IMR-90 (cell line): ENCODE measurements around the gene OR8B4. TPM values are rescaled to one million over a fixed set of nuclear protein-coding genes. Genes with fewer than 3 reads are reported as not detected.

ENCODE experiments used
- ATAC-seq: fragments of 200-7000 bp; cut with Tn5 transposase; 2 replicates; pipeline ENCODE4 v1.9.1; 2020; ENCODE audit warnings: low read depth, mild to moderate bottlenecking, moderate library complexity
- BruUV-seq: library from RNA; stranded (reverse); fragments of 400-500 nt; replicated peaks from 2 replicates; lab custom pipeline; 2021; lab: Mats Ljungman, UMichigan
- CTCF ChIA-PET: fragments of 300-600 bp; formaldehyde crosslinking; extraction: SDS; loops from one replicate; lab custom pipeline; 2021; ENCODE audit warnings: antibody characterized with exemption; lab: Yijun Ruan, JAX
- POLR2A ChIA-PET: fragments of 300-600 bp; sonication (Branson Sonifier 250); formaldehyde crosslinking; loops from one replicate; lab custom pipeline; 2022; ENCODE audit warnings: antibody characterized with exemption; ENCODE audit not compliant: unreplicated experiment; lab: Charles Lee
- DNase-seq: peaks from one replicate; pipeline ENCODE4 v3.0.0; 2013
- H2AFZ ChIP-seq: replicated peaks from 2 replicates; pipeline ENCODE3; 2013; ENCODE audit warnings: low read length, mild to moderate bottlenecking; ENCODE audit not compliant: poor library complexity
- H2AK5ac ChIP-seq: 2 replicates; pipeline ENCODE4 v1.6.1; 2013; ENCODE audit warnings: low read depth, low read length, inconsistent platforms
- H2AK9ac ChIP-seq: replicated peaks from 2 replicates; pipeline ENCODE3; 2013; ENCODE audit warnings: mild to moderate bottlenecking, low read depth, low read length, moderate library complexity; ENCODE audit not compliant: poor library complexity
- H2BK120ac ChIP-seq: 2 replicates; pipeline ENCODE4 v1.6.1; 2013; ENCODE audit warnings: low read depth, low read length, inconsistent platforms
- H2BK15ac ChIP-seq: 3 replicates; pipeline ENCODE4 v1.6.1; 2013; ENCODE audit warnings: low read depth, low read length, inconsistent platforms
- H2BK20ac ChIP-seq: 2 replicates; pipeline ENCODE4 v1.6.1; 2013; ENCODE audit warnings: low read depth, mild to moderate bottlenecking, inconsistent platforms, low read length, moderate library complexity
- H2BK5ac ChIP-seq: 2 replicates; pipeline ENCODE4 v1.6.1; 2013; ENCODE audit warnings: mild to moderate bottlenecking, low read depth, low read length, inconsistent platforms; ENCODE audit not compliant: poor library complexity, severe bottlenecking
- H3K14ac ChIP-seq: replicated peaks from 2 replicates; pipeline ENCODE4 v1.6.1; 2013; ENCODE audit warnings: low read depth, low read length, inconsistent platforms
- H3K18ac ChIP-seq: 2 replicates; pipeline ENCODE4 v1.6.1; 2013; ENCODE audit warnings: low read depth, low read length, control low read depth
- H3K23ac ChIP-seq: 2 replicates; pipeline ENCODE4 v1.6.1; 2013; ENCODE audit warnings: low read depth, low read length, inconsistent platforms
- H3K27ac ChIP-seq: 2 replicates; pipeline ENCODE4 v1.5.1; 2013; ENCODE audit warnings: mild to moderate bottlenecking, control low read depth, low read length; ENCODE audit not compliant: insufficient read depth
- H3K27me3 ChIP-seq: 2 replicates; pipeline ENCODE4 v1.6.1; 2013; ENCODE audit warnings: low read length; ENCODE audit not compliant: control insufficient read depth, insufficient read depth
- H3K36me3 ChIP-seq: 2 replicates; pipeline ENCODE4 v1.6.1; 2013; ENCODE audit warnings: low read length, mixed read lengths; ENCODE audit not compliant: control insufficient read depth, insufficient read depth
- H3K4ac ChIP-seq: 2 replicates; pipeline ENCODE4 v1.6.1; 2013; ENCODE audit warnings: low read depth, low read length, inconsistent platforms
- H3K4me1 ChIP-seq: 2 replicates; pipeline ENCODE4 v1.6.1; 2013; ENCODE audit warnings: low read length, mixed read lengths; ENCODE audit not compliant: control insufficient read depth, insufficient read depth
- H3K4me2 ChIP-seq: 2 replicates; pipeline ENCODE4 v1.6.1; 2013; ENCODE audit warnings: low read depth, mild to moderate bottlenecking, control low read depth, low read length, moderate library complexity
- H3K4me3 ChIP-seq: 2 replicates; pipeline ENCODE4 v1.5.1; 2013; ENCODE audit warnings: low read depth, mild to moderate bottlenecking, control low read depth, low read length, moderate library complexity; ENCODE audit not compliant: insufficient read depth
- H3K56ac ChIP-seq: 2 replicates; pipeline ENCODE4 v1.6.1; 2013; ENCODE audit warnings: low read length, inconsistent platforms; ENCODE audit not compliant: insufficient read depth; ENCODE audit errors: extremely low read depth
- H3K79me1 ChIP-seq, 2 experiments: 2 replicates each; pipeline ENCODE4 v1.6.1; 2013; ENCODE audit warnings: low read length in 2 of 2, inconsistent platforms in 1 of 2, low read depth in 1 of 2
- H3K9ac ChIP-seq: 2 replicates; pipeline ENCODE4 v1.6.1; 2013; ENCODE audit warnings: low read depth, low read length, control low read depth
- H3K9me1 ChIP-seq: 2 replicates; pipeline ENCODE4 v1.6.1; 2013; ENCODE audit warnings: low read length, inconsistent platforms; ENCODE audit not compliant: insufficient read depth
- H3K9me3 ChIP-seq: 2 replicates; pipeline ENCODE4 v1.6.1; 2013; ENCODE audit warnings: low read length; ENCODE audit not compliant: control insufficient read depth, insufficient read depth
- H4K20me1 ChIP-seq: 2 replicates; pipeline ENCODE4 v1.6.1; 2013; ENCODE audit warnings: low read length, inconsistent platforms; ENCODE audit not compliant: insufficient read depth
- H4K5ac ChIP-seq: 2 replicates; pipeline ENCODE4 v1.6.1; 2013; ENCODE audit warnings: mild to moderate bottlenecking, low read depth, low read length, control low read depth
- H4K8ac ChIP-seq, 2 experiments: 2 replicates each; pipeline ENCODE4 v1.6.1; 2013; ENCODE audit warnings: low read depth in 2 of 2, low read length in 2 of 2, control low read depth in 1 of 2, inconsistent platforms in 1 of 2
- H4K91ac ChIP-seq: 2 replicates; pipeline ENCODE4 v1.6.1; 2013; ENCODE audit warnings: low read depth, low read length, inconsistent platforms; ENCODE audit not compliant: insufficient read depth
- BHLHE40 ChIP-seq: fragments of 150-350 bp; IDR thresholded peaks from 2 replicates; pipeline ENCODE4 v1.6.1; 2016; ENCODE audit warnings: mild to moderate bottlenecking, low read depth, low read length
- CEBPB ChIP-seq: IDR thresholded peaks from 2 replicates; pipeline ENCODE4 v1.6.1; 2012; ENCODE audit warnings: low read depth, low read length, improper control_type of control experiment
- CHD1 ChIP-seq: IDR thresholded peaks from 2 replicates; pipeline ENCODE4 v1.6.1; 2012; ENCODE audit warnings: low read depth, low read length, improper control_type of control experiment
- CTCF ChIP-seq: conservative IDR thresholded peaks from 2 replicates; pipeline ENCODE4 v1.5.1; 2012; ENCODE audit warnings: mild to moderate bottlenecking, low read depth, low read length, improper control_type of control experiment
- ELK1 ChIP-seq: fragments of 150-350 bp; IDR thresholded peaks from 2 replicates; pipeline ENCODE4 v1.6.1; 2016; ENCODE audit warnings: low read depth, mild to moderate bottlenecking, low read length, moderate library complexity, borderline replicate concordance
- FOS ChIP-seq: fragments of 150-350 bp; IDR thresholded peaks from 2 replicates; pipeline ENCODE4 v1.6.1; 2016; ENCODE audit warnings: low read depth, low read length
- MAFK ChIP-seq: IDR thresholded peaks from 2 replicates; pipeline ENCODE4 v1.6.1; 2012; ENCODE audit warnings: low read depth, low read length, improper control_type of control experiment
- MAZ ChIP-seq: IDR thresholded peaks from 2 replicates; pipeline ENCODE4 v1.6.1; 2012; ENCODE audit warnings: low read depth, mild to moderate bottlenecking, low read length, improper control_type of control experiment, moderate library complexity, borderline replicate concordance
- MXI1 ChIP-seq: IDR thresholded peaks from 2 replicates; pipeline ENCODE4 v1.6.1; 2012; ENCODE audit warnings: low read depth, mild to moderate bottlenecking, low read length, moderate library complexity, borderline replicate concordance
- NFE2L2 ChIP-seq: fragments of 150-350 bp; IDR thresholded peaks from 2 replicates; pipeline ENCODE4 v1.6.1; 2016; ENCODE audit warnings: low read depth, mild to moderate bottlenecking, low read length
- POLR2A ChIP-seq: IDR thresholded peaks from 2 replicates; pipeline ENCODE4 v1.6.1; 2012; ENCODE audit warnings: mild to moderate bottlenecking, low read depth, low read length
- RAD21 ChIP-seq: IDR thresholded peaks from 2 replicates; pipeline ENCODE4 v1.6.1; 2012; ENCODE audit warnings: low read length, improper control_type of control experiment
- RCOR1 ChIP-seq: IDR thresholded peaks from 2 replicates; pipeline ENCODE4 v1.6.1; 2012; ENCODE audit warnings: mild to moderate bottlenecking, low read length, improper control_type of control experiment; ENCODE audit not compliant: insufficient replicate concordance
- RFX5 ChIP-seq: IDR thresholded peaks from 2 replicates; pipeline ENCODE4 v1.8.0; 2012; ENCODE audit warnings: low read depth, mild to moderate bottlenecking, low read length, moderate library complexity
- SMC3 ChIP-seq: fragments of 150-350 bp; IDR thresholded peaks from 2 replicates; pipeline ENCODE4 v1.6.1; 2016; ENCODE audit warnings: low read depth, mild to moderate bottlenecking, antibody characterized with exemption, low read length, moderate library complexity
- USF2 ChIP-seq: fragments of 150-350 bp; IDR thresholded peaks from 2 replicates; pipeline ENCODE4 v1.6.1; 2017; ENCODE audit warnings: mild to moderate bottlenecking, antibody characterized with exemption, low read length, low read depth
- WGBS, 2 experiments: methylation state at CpG; one replicate each; pipeline versions ENCODE4 v1.1.5 to v1.1.7; 2013; ENCODE audit warnings: missing lambda C conversion rate in 2 of 2; ENCODE audit not compliant: insufficient read length in 1 of 2; ENCODE audit errors: extremely low coverage in 2 of 2; 5-methylcytosine and 5-hydroxymethylcytosine counted together
- dilution Hi-C: fragments of 300-500 bp; cut with HindIII; formaldehyde crosslinking; loops from one replicate; pipeline ENCODE4 v1.14.3; 2018; ENCODE audit warnings: low sequenced_read_pairs; ENCODE audit not compliant: unreplicated experiment
- in situ Hi-C: fragments of 300-500 bp; cut with MboI; formaldehyde crosslinking; loops from 3 replicates; pipeline ENCODE4 v1.14.3; 2019; ENCODE audit warnings: low sequenced_read_pairs, inconsistent platforms, mixed read lengths
- intact Hi-C: fragments of 100-400 bp; cut with micrococcal nuclease; formaldehyde crosslinking; loops from 2 replicates; pipeline ENCODE4 v1.10.0; 2022
- polyA plus RNA-seq, 3 experiments: library from polyadenylated mRNA; depleted of rRNA; stranded (reverse); fragments of >200 nt; gene quantifications; 2 replicates each; pipeline ENCODE4 v1.2.3, GENCODE V29; 2012; ENCODE audit warnings: low replicate concordance in 1 of 3
- total RNA-seq: library from RNA; depleted of rRNA; stranded (reverse); fragments of >200 nt; gene quantifications from 2 replicates; pipeline ENCODE4 v1.2.3, GENCODE V29; 2012

Gene OR8B4
- total and polyA plus RNA-seq, 2 of the 4 experiments (the other 2 are of a cell fraction), result not detected

- Histone ChIP-seq H3K4me3 (no peak overlapping the region), H3K9ac (no peak overlapping the region), H2AK5ac (no peak overlapping the region), H3K27ac (no peak overlapping the region), H4K91ac (no peak overlapping the region), H3K9me3 (no peaks in the 10 kb centered on the region), H3K18ac (no peak overlapping the region), H4K5ac (no peak overlapping the region), H3K4me1 (no peaks in the 10 kb centered on the region), H3K4me2 (no peak overlapping the region), H3K27me3 (no peaks in the 10 kb centered on the region; the same call in 1 of the 2 replicates), H3K9me1 (no peaks in the 10 kb centered on the region), H4K20me1 (no peaks in the 10 kb centered on the region), H2BK120ac (no peak overlapping the region), H2BK5ac (no peak overlapping the region), H2BK20ac (no peak overlapping the region), H3K14ac (no peak overlapping the region), H2AK9ac (no peak overlapping the region), H3K79me1 (no peaks in the 10 kb centered on the region), H4K8ac (no peak overlapping the region), H2AFZ (no peak overlapping the region), H3K36me3 (no peaks in the 10 kb centered on the region), H2BK15ac (no peak overlapping the region), H3K23ac (no peak overlapping the region), H3K4ac (no peak overlapping the region), H3K56ac (no peak overlapping the region)
- in situ Hi-C loops (no loop called here), intact Hi-C loops (no loop called here), dilution Hi-C loops (no loop called here)
- BruUV-seq, result no TSS peak
- no peak for DNase-seq
- WGBS, 2 experiments, result 20% methylated on average over 3 of the region's 6 CpGs; no CpG with 5 or more reads in 1 of the 2 experiments
- ChIA-PET POLR2A (no interaction called here), CTCF (interaction anchor here (0.6 kb wide), 2 partner anchors 26 to 40 kb away, joined by 3 read pairs; no protein-coding TSS in a partner anchor)
- no peak for ATAC-seq
- TF ChIP-seq ELK1 (no peak), FOS (no peak), SMC3 (no peak), CTCF (no peak), USF2 (no peak), CEBPB (no peak), MAFK (no peak), MAZ (no peak), BHLHE40 (no peak), CHD1 (no peak), RFX5 (no peak), POLR2A (no peak), MXI1 (no peak), RAD21 (no peak), NFE2L2 (no peak), RCOR1 (no peak)
Observed at GRCh38 chr11:124442442-124442841, 17.8 kb upstream of the OR8B4 start.
